K562 (cell line): ENCODE measurements around the gene OR52K1. TPM values are rescaled to one million over a fixed set of nuclear protein-coding genes. Genes with fewer than 3 reads are reported as not detected.

Source experiments
- ATAC-seq: fragments of 200-7000 bp; cut with Tn5 transposase; 3 replicates; pipeline ENCODE4 v1.9.1; 2020; ENCODE audit warnings: moderate library complexity
- BruUV-seq: library from RNA; stranded (reverse); fragments of 400-500 nt; replicated peaks from 2 replicates; lab custom pipeline; 2021; lab: Mats Ljungman, UMichigan
- CTCF ChIA-PET: fragments of 300-600 bp; formaldehyde crosslinking; extraction: SDS; loops from one replicate; lab custom pipeline; 2021; ENCODE audit warnings: low intra/inter-chr PET ratio; lab: Yijun Ruan, JAX
- POLR2A ChIA-PET: fragments of 300-600, 350-650 bp; sonication (Branson Sonifier 250); formaldehyde crosslinking; extraction: SDS; loops from one replicate; lab custom pipeline; 2021; ENCODE audit warnings: antibody characterized with exemption, inconsistent platforms; lab: Yijun Ruan, JAX
- DNase-seq, 4 experiments: peaks; one replicate each; pipeline versions ENCODE4 v3.0.0 to v3.0.0-alpha.2; 2011 to 2018; ENCODE audit warnings: low spot score in 3 of 4, mixed read lengths in 3 of 4; ENCODE audit errors: extremely low read depth in 1 of 4
- FAIRE-seq: peaks from 2 replicates; lab custom pipeline; 2011; peaks lifted over from hg19 to GRCh38; lab: Jason Lieb, UNC
- H2AFZ ChIP-seq: 2 replicates; pipeline ENCODE4 v1.6.0; 2011; ENCODE audit warnings: low read depth, low read length, control low read depth, inconsistent platforms
- H3K27ac ChIP-seq: fragments of 200-600 bp; 3 replicates; pipeline ENCODE4 v1.8.0; 2011; ENCODE audit warnings: low read depth, mild to moderate bottlenecking, control low read depth, inconsistent platforms, low read length, moderate library complexity, mixed read lengths; ENCODE audit errors: extremely low read depth
- H3K27me3 ChIP-seq, 2 experiments: fragments of 300-600 bp in 1 of 2; 2 replicates in 1 of 2; 3 replicates in 1 of 2; pipeline versions ENCODE4 v1.6.0 to v1.8.0; 2011; ENCODE audit warnings: inconsistent platforms in 2 of 2, low read length in 2 of 2, mild to moderate bottlenecking in 1 of 2, mixed read lengths in 1 of 2, moderate library complexity in 1 of 2; ENCODE audit not compliant: control insufficient read depth in 2 of 2, insufficient read depth in 2 of 2
- H3K36me3 ChIP-seq: fragments of 300-600 bp; 3 replicates; pipeline ENCODE4 v1.8.0; 2011; ENCODE audit warnings: mild to moderate bottlenecking, low read length, inconsistent platforms; ENCODE audit not compliant: control insufficient read depth, insufficient read depth
- H3K4me1 ChIP-seq, 2 experiments: fragments of 200-600 bp in 1 of 2; replicated peaks in 1 of 2; 2 replicates in 1 of 2; 3 replicates in 1 of 2; pipeline versions ENCODE4 v1.5.1 to v1.8.0; 2011; ENCODE audit warnings: inconsistent platforms in 2 of 2, low read length in 2 of 2, mild to moderate bottlenecking in 1 of 2, mixed read lengths in 1 of 2, moderate library complexity in 1 of 2; ENCODE audit not compliant: control insufficient read depth in 2 of 2, insufficient read depth in 2 of 2
- H3K4me2 ChIP-seq: 2 replicates; pipeline ENCODE4 v1.6.1; 2011; ENCODE audit warnings: low read length, control low read depth, inconsistent platforms, mixed read lengths; ENCODE audit not compliant: insufficient read depth
- H3K4me3 ChIP-seq: fragments of 200-600 bp; sonication (generic), shearing (Covaris generic); 2 replicates; pipeline ENCODE4 v1.5.1; 2016; ENCODE audit warnings: control low read depth, inconsistent platforms
- H3K79me2 ChIP-seq: fragments of 200-600 bp; 3 replicates; pipeline ENCODE4 v1.8.0; 2011; ENCODE audit warnings: low read length, inconsistent platforms; ENCODE audit not compliant: control insufficient read depth, insufficient read depth
- H3K9ac ChIP-seq, 2 experiments: 2 replicates each; pipeline versions ENCODE4 v1.6.0 to v1.6.1; 2011; ENCODE audit warnings: low read depth in 2 of 2, low read length in 2 of 2, control low read depth in 1 of 2, inconsistent platforms in 1 of 2, mild to moderate bottlenecking in 1 of 2, mixed read lengths in 1 of 2; ENCODE audit not compliant: insufficient read depth in 1 of 2
- H3K9me1 ChIP-seq: one replicate; pipeline ENCODE4 v1.6.0; 2011; ENCODE audit warnings: inconsistent platforms, mild to moderate bottlenecking, low read length, moderate library complexity; ENCODE audit not compliant: control insufficient read depth, insufficient read depth
- H3K9me3 ChIP-seq: replicated peaks from 2 replicates; pipeline ENCODE4 v1.5.1; 2011; ENCODE audit warnings: low read depth, low read length, inconsistent platforms; ENCODE audit not compliant: control insufficient read depth, insufficient read depth
- H4K20me1 ChIP-seq: replicated peaks from 2 replicates; pipeline ENCODE4 v1.6.1; 2011; ENCODE audit warnings: low read length, inconsistent platforms, mixed read lengths; ENCODE audit not compliant: control insufficient read depth, insufficient read depth
- FOXA1 ChIP-seq: fragments of 450-650 bp; IDR thresholded peaks from 2 replicates; pipeline ENCODE4 v1.6.1; 2016; ENCODE audit warnings: mild to moderate bottlenecking, borderline replicate concordance
- HDGF ChIP-seq: fragments of 450-650 bp; IDR thresholded peaks from 2 replicates; pipeline ENCODE4 v1.6.1; 2016
- IFI16 ChIP-seq: fragments of 250-450 bp; sonication (Bioruptor Pico); IDR thresholded peaks from 2 replicates; pipeline ENCODE4 v2.1.2; 2022; ENCODE audit warnings: mild to moderate bottlenecking, inconsistent platforms
- ILK ChIP-seq: fragments of 450-650 bp; IDR thresholded peaks from 2 replicates; pipeline ENCODE4 v1.6.1; 2016; ENCODE audit warnings: missing genetic modification characterization, low read depth, mild to moderate bottlenecking, missing compliant biosample characterization, moderate library complexity, borderline replicate concordance
- MAZ ChIP-seq, 2 experiments: fragments of 450-650 bp in 1 of 2; sonication (generic) in 1 of 2; formaldehyde crosslinking; IDR thresholded peaks in 1 of 2; conservative IDR thresholded peaks in 1 of 2; 2 replicates each; pipeline versions ENCODE4 v1.4.0 to v1.5.0; 2020; ENCODE audit warnings: mild to moderate bottlenecking in 1 of 2, missing genetic modification reagents in 1 of 2
- MCM5 ChIP-seq: fragments of 450-650 bp; IDR thresholded peaks from 2 replicates; pipeline ENCODE4 v1.6.1; 2016; ENCODE audit warnings: low read depth
- SRF ChIP-seq, 2 experiments: fragments of 250-450, 450-650 bp in 1 of 2; sonication (Bioruptor Pico) in 1 of 2; sonication (generic) in 1 of 2; formaldehyde crosslinking; IDR thresholded peaks; 2 replicates each; pipeline versions ENCODE4 v1.5.0 to v1.5.1; 2020 to 2022; ENCODE audit warnings: mild to moderate bottlenecking in 1 of 2, missing genetic modification reagents in 1 of 2
- ZNF143 ChIP-seq: sonication (generic); formaldehyde crosslinking; IDR thresholded peaks from 2 replicates; pipeline ENCODE4 v1.9.0; 2022; ENCODE audit warnings: mild to moderate bottlenecking, missing genetic modification reagents
- ZNF165 ChIP-seq: fragments of 250-450 bp; sonication (Bioruptor Pico); IDR thresholded peaks from 2 replicates; pipeline ENCODE4 v1.4.0; 2020; ENCODE audit warnings: borderline replicate concordance
- ZNF551 ChIP-seq: fragments of 250-450 bp; sonication (Bioruptor Pico); IDR thresholded peaks from 2 replicates; pipeline ENCODE4 v1.5.0; 2021; ENCODE audit warnings: mild to moderate bottlenecking, moderate library complexity
- ZNF583 ChIP-seq: fragments of 250-450 bp; sonication (Bioruptor Pico); IDR thresholded peaks from 2 replicates; pipeline ENCODE4 v1.4.0; 2020
- in situ Hi-C: fragments of 300-500 bp; cut with MboI; formaldehyde crosslinking; loops from 4 replicates; pipeline ENCODE4 v1.15.0; 2018; ENCODE audit warnings: inconsistent platforms, mixed read lengths
- intact Hi-C: fragments of 100-400 bp; cut with micrococcal nuclease; formaldehyde crosslinking; loops from 2 replicates; pipeline ENCODE4 v1.14.2; 2022
- polyA plus RNA-seq, 8 experiments: library from polyadenylated mRNA; depleted of rRNA in 4 of 8; stranded (reverse) in 5 of 8; unstranded in 3 of 8; fragments of >200 nt; fragmentation: Nextera tagmentation in 2 of 8; fragmentation: Illumina TruSeq in 1 of 8; extraction: Ambion mirVana in 2 of 8; extraction: Trizol in 1 of 8; gene quantifications; 2 replicates each; pipeline versions ENCODE4 v1.2.1 to v1.2.3, GENCODE V29; 2011 to 2014; ENCODE audit warnings: inconsistent platforms in 1 of 8, missing spikeins in 1 of 8
- total RNA-seq, 7 experiments: library from RNA; depleted of rRNA in 6 of 7; stranded (reverse); fragments of >200 nt in 6 of 7; fragmentation: Illumina TruSeq in 2 of 7; extraction: Trizol in 2 of 7; gene quantifications; 2 replicates each; pipeline versions ENCODE4 v1.2.1 to v1.2.3, GENCODE V29; 2011 to 2021; ENCODE audit warnings: low replicate concordance in 1 of 7
- TF ChIP-seq, protein P1 (sequence below), 2 experiments: IDR thresholded peaks; 2 replicates each; pipeline ENCODE4 v1.6.1; 2011; ENCODE audit warnings: borderline replicate concordance in 1 of 2, control low read depth in 1 of 2, low read depth in 1 of 2, low read length in 1 of 2, mild to moderate bottlenecking in 1 of 2, mixed read lengths in 1 of 2, moderate library complexity in 1 of 2; ENCODE audit not compliant: insufficient read depth in 1 of 2, insufficient read length in 1 of 2, poor library complexity in 1 of 2, severe bottlenecking in 1 of 2; ENCODE audit errors: extremely low read depth in 1 of 2
- TF ChIP-seq, protein P2 (sequence below), 2 experiments: fragments of 450-650 bp in 1 of 2; IDR thresholded peaks; 2 replicates each; pipeline ENCODE4 v1.6.1; 2011 to 2017; ENCODE audit warnings: low read depth in 2 of 2, antibody characterized with exemption in 1 of 2, borderline replicate concordance in 1 of 2, low read length in 1 of 2, mild to moderate bottlenecking in 1 of 2, mixed read lengths in 1 of 2; ENCODE audit not compliant: control insufficient read depth in 1 of 2

Gene OR52K1
- total and polyA plus RNA-seq, 9 of the 15 experiments (the other 6 are each of a cell fraction or from before 2014, with no cell fraction given), result not detected

DNA sequence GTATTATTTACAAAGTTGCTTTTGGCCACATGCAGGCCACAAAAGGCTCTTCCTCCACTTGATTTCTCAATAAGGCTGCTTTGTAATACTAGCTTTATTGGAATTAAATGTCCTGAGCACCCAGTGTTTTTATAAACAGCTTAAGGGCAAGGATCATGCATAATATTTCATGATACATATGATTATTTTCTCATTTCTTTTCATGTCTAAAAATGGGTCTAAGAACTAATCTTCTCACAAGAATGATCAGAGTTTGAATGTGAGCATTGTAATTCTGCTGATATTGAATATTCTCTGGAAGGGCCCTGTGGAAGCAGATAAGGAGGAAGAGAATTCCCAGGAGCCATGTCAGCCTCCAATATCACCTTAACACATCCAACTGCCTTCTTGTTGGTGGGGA lies 33.5 kb upstream of the OR52K1 start, which contains the start of gene OR52K2:
OR52K2 (plus strand) TSS at position 301 of the 400 bp plus-strand sequence; CDS start at position 346, 45 bp downstream.
- Histone ChIP-seq H3K4me1 (no peaks in the 10 kb centered on the region), H3K27ac (no peak within 1 kb of the TSS), H3K79me2 (no peaks in the 10 kb centered on the region; the same call in 2 of the 3 replicates), H3K27me3 (peaks cover 0 to 8% of the 10 kb centered on the region in 2 experiments; a peak in 3 of 5 replicates), H3K36me3 (no peaks in the 10 kb centered on the region), H3K9me1 (no peaks in the 10 kb centered on the region), H3K9ac (no peak within 1 kb of the TSS), H3K9me3 (no peaks in the 10 kb centered on the region), H3K4me2 (no peak within 1 kb of the TSS), H4K20me1 (no peaks in the 10 kb centered on the region), H2AFZ (no peak within 1 kb of the TSS), H3K4me3 (no peak within 1 kb of the TSS)
- ChIA-PET POLR2A (no interaction called here), CTCF (no interaction called here)
- in situ Hi-C loops, result no loop called here
- FAIRE-seq (no peak), ATAC-seq (no peak), DNase-seq (no peak)
- TF ChIP-seq, protein P1, sequence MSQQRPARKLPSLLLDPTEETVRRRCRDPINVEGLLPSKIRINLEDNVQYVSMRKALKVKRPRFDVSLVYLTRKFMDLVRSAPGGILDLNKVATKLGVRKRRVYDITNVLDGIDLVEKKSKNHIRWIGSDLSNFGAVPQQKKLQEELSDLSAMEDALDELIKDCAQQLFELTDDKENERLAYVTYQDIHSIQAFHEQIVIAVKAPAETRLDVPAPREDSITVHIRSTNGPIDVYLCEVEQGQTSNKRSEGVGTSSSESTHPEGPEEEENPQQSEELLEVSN (IDR thresholded peaks at IDR 0.05; ENCODE audit: borderline replicate concordance in 1 of 2, extremely low read depth in 1 of 2, insufficient read depth in 1 of 2, insufficient read length in 1 of 2, low read depth in 1 of 2, low read length in 1 of 2, poor library complexity in 1 of 2, severe bottlenecking in 1 of 2), result no peak
- TF ChIP-seq, protein P2, sequence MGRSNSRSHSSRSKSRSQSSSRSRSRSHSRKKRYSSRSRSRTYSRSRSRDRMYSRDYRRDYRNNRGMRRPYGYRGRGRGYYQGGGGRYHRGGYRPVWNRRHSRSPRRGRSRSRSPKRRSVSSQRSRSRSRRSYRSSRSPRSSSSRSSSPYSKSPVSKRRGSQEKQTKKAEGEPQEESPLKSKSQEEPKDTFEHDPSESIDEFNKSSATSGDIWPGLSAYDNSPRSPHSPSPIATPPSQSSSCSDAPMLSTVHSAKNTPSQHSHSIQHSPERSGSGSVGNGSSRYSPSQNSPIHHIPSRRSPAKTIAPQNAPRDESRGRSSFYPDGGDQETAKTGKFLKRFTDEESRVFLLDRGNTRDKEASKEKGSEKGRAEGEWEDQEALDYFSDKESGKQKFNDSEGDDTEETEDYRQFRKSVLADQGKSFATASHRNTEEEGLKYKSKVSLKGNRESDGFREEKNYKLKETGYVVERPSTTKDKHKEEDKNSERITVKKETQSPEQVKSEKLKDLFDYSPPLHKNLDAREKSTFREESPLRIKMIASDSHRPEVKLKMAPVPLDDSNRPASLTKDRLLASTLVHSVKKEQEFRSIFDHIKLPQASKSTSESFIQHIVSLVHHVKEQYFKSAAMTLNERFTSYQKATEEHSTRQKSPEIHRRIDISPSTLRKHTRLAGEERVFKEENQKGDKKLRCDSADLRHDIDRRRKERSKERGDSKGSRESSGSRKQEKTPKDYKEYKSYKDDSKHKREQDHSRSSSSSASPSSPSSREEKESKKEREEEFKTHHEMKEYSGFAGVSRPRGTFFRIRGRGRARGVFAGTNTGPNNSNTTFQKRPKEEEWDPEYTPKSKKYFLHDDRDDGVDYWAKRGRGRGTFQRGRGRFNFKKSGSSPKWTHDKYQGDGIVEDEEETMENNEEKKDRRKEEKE (IDR thresholded peaks at IDR 0.05; ENCODE audit: borderline replicate concordance in 1 of 2, control insufficient read depth in 1 of 2, low read depth in 2 of 2, low read length in 1 of 2), result no peak
- TF ChIP-seq SRF (CRISPR knock-in tag; IDR thresholded peaks at IDR 0.05) (no peak), ZNF165 (CRISPR knock-in tag) (no peak), FOXA1 (no peak), IFI16 (CRISPR knock-in tag) (no peak), ILK (tag) (no peak), MCM5 (no peak), MAZ (CRISPR knock-in tag; conservative IDR thresholded peaks at IDR 0.05 in 1 of 2, IDR thresholded peaks at IDR 0.05 in 1 of 2) (no peak), HDGF (no peak), ZNF143 (CRISPR knock-in tag) (no peak), ZNF551 (CRISPR knock-in tag) (no peak), ZNF583 (CRISPR knock-in tag) (no peak)
- BruUV-seq, result no TSS peak
- intact Hi-C loops, result no loop called here
